HG03457 (cell line): Measurements from ENCODE around the gene EGFR.

Source experiments
- ATAC-seq: cut with Tn5 transposase; IDR thresholded peaks from one replicate; pipeline ENCODE4 v1.9.1; 2021; ENCODE audit warnings: moderate number of reproducible peaks; ENCODE audit not compliant: unreplicated experiment

Gene EGFR

GRCh38 chr7:55121249-55121648 is 102.4 kb downstream of the EGFR start:
- no peak for ATAC-seq

- ATAC-seq, result no peak
Measured at GRCh38 chr7:55122263-55122662, 103.4 kb downstream of the EGFR start.

- no peak for ATAC-seq
Measured at GRCh38 chr7:55124989-55125875, 106.4 kb downstream of the EGFR start.

GRCh38 chr7:55127135-55127551 is 108.3 kb downstream of the EGFR start:
- no peak for ATAC-seq

- ATAC-seq, result no peak
Measured at GRCh38 chr7:55127622-55128081, 108.8 kb downstream of the EGFR start.

- ATAC-seq, result no peak
Measured at GRCh38 chr7:55128693-55129394, 110.0 kb downstream of the EGFR start.

- ATAC-seq, result no peak
Measured at GRCh38 chr7:55129541-55130394, 111.0 kb downstream of the EGFR start.

- no peak for ATAC-seq
Measured at GRCh38 chr7:55130395-55131141, 111.8 kb downstream of the EGFR start.

GRCh38 chr7:55131142-55131929 is 112.5 kb downstream of the EGFR start:
- no peak for ATAC-seq

GRCh38 chr7:55132550-55132889 is 113.7 kb downstream of the EGFR start:
- no peak for ATAC-seq

- no peak for ATAC-seq
Measured at GRCh38 chr7:55132890-55133551, 114.2 kb downstream of the EGFR start.

- ATAC-seq, result no peak
Measured at GRCh38 chr7:55133630-55134358, 115.0 kb downstream of the EGFR start.

- ATAC-seq, result no peak
Measured at GRCh38 chr7:55134359-55134725, 115.5 kb downstream of the EGFR start.

- no peak for ATAC-seq
Measured at GRCh38 chr7:55134786-55135185, 116.0 kb downstream of the EGFR start.

- ATAC-seq, result no peak
Measured at GRCh38 chr7:55135462-55135861, 116.6 kb downstream of the EGFR start.

- no peak for ATAC-seq
Measured at GRCh38 chr7:55138663-55139062, 119.8 kb downstream of the EGFR start.

- ATAC-seq, result peak; percentile 98
Measured at GRCh38 chr7:55140221-55140940, 121.6 kb downstream of the EGFR start.

- peak; percentile 17 for ATAC-seq
Measured at GRCh38 chr7:55140941-55141278, 122.1 kb downstream of the EGFR start.
